Amniotic epithelial cell (primary cell): ENCODE data around the gene NUBP1.
"Not testable (repeated sequence)": the region's sequence is repeated elsewhere in the genome, so short reads cannot be mapped to it uniquely, and the experiment has no call there.

Experiments
- DNase-seq: peaks from one replicate; pipeline ENCODE4 v3.0.0-alpha.2; 2010; ENCODE audit warnings: low read depth

The NUBP1 gene

GRCh38 chr16:10743610-10744369 lies at the start of gene NUBP1:
NUBP1 (plus strand) TSS chr16:10743842; CDS start chr16:10743864, 22 bp downstream.
- DNase-seq: peak; percentile 97

- no peak for DNase-seq
Observed at GRCh38 chr16:10693889-10694288, 49.8 kb upstream of the NUBP1 start.

- no peak for DNase-seq
Observed at GRCh38 chr16:10694306-10694705, 49.3 kb upstream of the NUBP1 start.

- no peak for DNase-seq
Observed at GRCh38 chr16:10694830-10695229, 48.8 kb upstream of the NUBP1 start, which contains the start of gene TEKT5. TEKT5 (minus strand) TSS chr16:10694930; CDS start chr16:10694873, 57 bp downstream.

GRCh38 chr16:10699756-10700155 lies 43.9 kb upstream of the NUBP1 start:
- no peak for DNase-seq

- no peak for DNase-seq
Observed at GRCh38 chr16:10708969-10709368, 34.7 kb upstream of the NUBP1 start.

GRCh38 chr16:10728003-10728887 lies 15.4 kb upstream of the NUBP1 start:
- DNase-seq: no peak

GRCh38 chr16:10729104-10730048 lies 14.3 kb upstream of the NUBP1 start:
- peak; percentile 55 for DNase-seq

- no peak for DNase-seq
Observed at GRCh38 chr16:10731790-10732189, 11.9 kb upstream of the NUBP1 start.

GRCh38 chr16:10737068-10737625 lies 6.5 kb upstream of the NUBP1 start:
- DNase-seq: peak; percentile 52

- peak; percentile 79 for DNase-seq
Observed at GRCh38 chr16:10738231-10739077, 5.2 kb upstream of the NUBP1 start.

GRCh38 chr16:10740000-10740844 lies 3.4 kb upstream of the NUBP1 start:
- no peak for DNase-seq

GRCh38 chr16:10740845-10741208 lies 2.8 kb upstream of the NUBP1 start:
- no peak for DNase-seq

GRCh38 chr16:10741249-10741648 lies 2.4 kb upstream of the NUBP1 start:
- not testable (repeated sequence) for DNase-seq

GRCh38 chr16:10741844-10742243 lies 1.8 kb upstream of the NUBP1 start:
- no peak for DNase-seq

- DNase-seq: no peak
Observed at GRCh38 chr16:10743227-10743609, 424 bp upstream of the NUBP1 start.

GRCh38 chr16:10744370-10745030 lies 858 bp downstream of the NUBP1 start:
- peak; percentile 37 for DNase-seq

- DNase-seq: peak; percentile 50
Observed at GRCh38 chr16:10745841-10746240, 2.2 kb downstream of the NUBP1 start.

GRCh38 chr16:10750793-10751192 lies 7.2 kb downstream of the NUBP1 start:
- no peak for DNase-seq
